ENCODE data around the gene ELL.

The ELL gene

DNA sequence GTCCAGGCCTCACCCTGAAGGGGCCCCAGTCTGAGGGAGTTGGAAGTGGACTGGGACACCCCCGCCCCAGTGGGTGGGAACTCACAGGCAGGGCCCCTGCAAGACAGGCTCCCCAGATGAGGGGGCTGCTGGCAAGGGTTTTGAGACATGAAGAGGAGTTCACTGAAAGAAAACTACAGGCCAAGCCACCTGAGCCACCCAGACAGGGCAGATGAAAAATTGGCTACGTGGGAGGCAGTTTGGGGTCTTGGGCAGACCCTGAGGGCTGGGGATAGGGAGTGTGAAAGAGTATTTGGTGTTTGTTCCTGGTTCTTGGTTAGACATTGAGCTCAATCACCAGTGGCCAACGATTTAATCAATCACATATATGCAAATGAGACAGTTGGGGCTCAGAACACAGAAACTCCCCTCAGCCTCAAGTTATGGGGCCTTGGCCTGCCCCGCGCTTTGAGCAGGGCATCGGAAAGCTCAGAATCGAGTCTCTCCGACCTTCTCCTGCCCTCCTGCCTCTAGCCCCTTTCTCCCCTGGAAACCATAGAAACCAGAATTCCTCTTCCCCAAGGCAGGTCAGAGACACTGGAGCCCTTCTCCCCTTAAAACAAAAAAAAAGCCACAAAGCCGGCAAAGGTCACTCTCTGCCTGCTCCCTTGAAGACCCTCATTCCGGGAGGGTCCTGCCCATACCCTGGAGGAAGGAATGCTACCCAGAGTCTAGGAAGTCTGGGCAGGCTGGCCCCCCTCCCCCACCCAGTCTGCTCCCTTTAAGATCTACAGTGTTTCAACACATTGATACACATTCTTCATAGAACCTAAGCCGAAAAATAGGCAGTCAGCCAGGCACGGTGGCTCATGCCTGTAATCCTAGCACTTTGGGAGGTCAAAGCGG is 82.6 kb downstream of the ELL start:
- TF ChIP-seq, protein P1, sequence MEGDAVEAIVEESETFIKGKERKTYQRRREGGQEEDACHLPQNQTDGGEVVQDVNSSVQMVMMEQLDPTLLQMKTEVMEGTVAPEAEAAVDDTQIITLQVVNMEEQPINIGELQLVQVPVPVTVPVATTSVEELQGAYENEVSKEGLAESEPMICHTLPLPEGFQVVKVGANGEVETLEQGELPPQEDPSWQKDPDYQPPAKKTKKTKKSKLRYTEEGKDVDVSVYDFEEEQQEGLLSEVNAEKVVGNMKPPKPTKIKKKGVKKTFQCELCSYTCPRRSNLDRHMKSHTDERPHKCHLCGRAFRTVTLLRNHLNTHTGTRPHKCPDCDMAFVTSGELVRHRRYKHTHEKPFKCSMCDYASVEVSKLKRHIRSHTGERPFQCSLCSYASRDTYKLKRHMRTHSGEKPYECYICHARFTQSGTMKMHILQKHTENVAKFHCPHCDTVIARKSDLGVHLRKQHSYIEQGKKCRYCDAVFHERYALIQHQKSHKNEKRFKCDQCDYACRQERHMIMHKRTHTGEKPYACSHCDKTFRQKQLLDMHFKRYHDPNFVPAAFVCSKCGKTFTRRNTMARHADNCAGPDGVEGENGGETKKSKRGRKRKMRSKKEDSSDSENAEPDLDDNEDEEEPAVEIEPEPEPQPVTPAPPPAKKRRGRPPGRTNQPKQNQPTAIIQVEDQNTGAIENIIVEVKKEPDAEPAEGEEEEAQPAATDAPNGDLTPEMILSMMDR (conservative IDR thresholded peaks at IDR 0.05; ENCODE audit: low read depth, low read length) = no peak
- no peak overlapping the region for H3K4me3 ChIP-seq (IDR thresholded peaks at IDR 0.05; ENCODE audit: insufficient read depth, low read depth, low read length)
- no peak overlapping the region for H3K9ac ChIP-seq
- no peak overlapping the region for H2AFZ ChIP-seq (ENCODE audit: low read depth)
- H3K36me3 ChIP-seq (ENCODE audit: insufficient read depth) = no peaks in the 10 kb centered on the region
- no peak overlapping the region for H3K4me2 ChIP-seq
- H3K27ac ChIP-seq = no peak overlapping the region
- peaks cover under 1% of the 10 kb centered on the region for H3K4me1 ChIP-seq (ENCODE audit: low read depth, poor library complexity, severe bottlenecking)
- no peaks in the 10 kb centered on the region for H3K27me3 ChIP-seq (ENCODE audit: insufficient read depth, low read depth)
- no peaks in the 10 kb centered on the region for H3K79me2 ChIP-seq (ENCODE audit: insufficient read depth, low read depth)
- no peaks in the 10 kb centered on the region for H4K20me1 ChIP-seq (ENCODE audit: insufficient read depth)

GRCh38 chr19:18438331-18439024 is 83.4 kb downstream of the ELL start:
- Histone ChIP-seq H3K9ac (no peak overlapping the region), H3K4me3 (IDR thresholded peaks at IDR 0.05; ENCODE audit: insufficient read depth, low read depth, low read length) (no peak overlapping the region), H3K36me3 (ENCODE audit: insufficient read depth) (no peaks in the 10 kb centered on the region), H2AFZ (ENCODE audit: low read depth) (no peak overlapping the region), H3K27ac (no peak overlapping the region), H3K79me2 (ENCODE audit: insufficient read depth, low read depth) (no peaks in the 10 kb centered on the region), H3K4me2 (no peak overlapping the region), H3K4me1 (ENCODE audit: low read depth, poor library complexity, severe bottlenecking) (peaks cover 4% of the 10 kb centered on the region), H4K20me1 (ENCODE audit: insufficient read depth) (no peaks in the 10 kb centered on the region), H3K27me3 (ENCODE audit: insufficient read depth, low read depth) (no peaks in the 10 kb centered on the region)
- TF ChIP-seq, protein P1 (conservative IDR thresholded peaks at IDR 0.05; ENCODE audit: low read depth, low read length) = no peak

GRCh38 chr19:18437491-18438330 is 84.2 kb downstream of the ELL start, which contains the start of gene ISYNA1:
TSS of gene ISYNA1 (minus strand) at chr19:18438133. CDS start at chr19:18437979, 154 bp downstream.
- no peaks in the 10 kb centered on the region for H3K79me2 ChIP-seq (ENCODE audit: insufficient read depth, low read depth)
- no peak within 1 kb of the TSS for H3K27ac ChIP-seq
- TF ChIP-seq, protein P1 (conservative IDR thresholded peaks at IDR 0.05; ENCODE audit: low read depth, low read length) = no peak
- no peaks in the 10 kb centered on the region for H3K36me3 ChIP-seq (ENCODE audit: insufficient read depth)
- H2AFZ ChIP-seq (ENCODE audit: low read depth) = no peak within 1 kb of the TSS; the same call in 1 of the 2 replicates
- H4K20me1 ChIP-seq (ENCODE audit: insufficient read depth) = no peaks in the 10 kb centered on the region
- no peak within 1 kb of the TSS for H3K9ac ChIP-seq
- no peak within 1 kb of the TSS for H3K4me2 ChIP-seq
- H3K4me1 ChIP-seq (ENCODE audit: low read depth, poor library complexity, severe bottlenecking) = peaks cover 4% of the 10 kb centered on the region
- H3K4me3 ChIP-seq (IDR thresholded peaks at IDR 0.05; ENCODE audit: insufficient read depth, low read depth, low read length) = no peak within 1 kb of the TSS
- H3K27me3 ChIP-seq (ENCODE audit: insufficient read depth, low read depth) = no peaks in the 10 kb centered on the region
